ENCODE measurements around the gene GRAMD1B. TPM values are rescaled to one million over a fixed set of nuclear protein-coding genes. Genes with fewer than 3 reads are reported as not detected.

The GRAMD1B gene
- total RNA-seq, 4 donors from 2014 or later, result 31.4 to 152 (median 123) TPM

DNA sequence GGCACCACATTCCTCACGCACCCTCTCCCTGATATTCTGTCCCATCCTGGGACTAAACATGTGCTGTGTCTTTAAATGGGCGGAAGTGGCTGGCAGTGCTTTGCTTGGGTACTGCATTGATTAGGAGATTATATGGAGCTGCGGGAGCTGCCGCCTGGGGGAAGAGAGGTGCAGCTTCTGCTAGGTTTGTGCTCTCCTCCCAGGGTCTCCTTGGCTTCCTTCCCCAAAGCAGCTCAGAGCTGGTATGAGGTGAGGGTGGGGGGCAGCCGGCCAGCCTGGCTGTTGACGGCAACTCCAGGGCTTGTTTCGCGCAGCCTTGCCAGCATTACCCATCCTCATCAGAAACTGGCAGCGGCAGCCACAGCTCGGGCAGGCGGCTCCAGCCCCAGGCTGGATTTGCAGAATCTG, 95.4 kb downstream of the GRAMD1B start:
- no peaks in the 10 kb centered on the region for H3K27me3 ChIP-seq
- H3K4me3 ChIP-seq, result no peak overlapping the region
- H3K36me3 ChIP-seq, result no peaks in the 10 kb centered on the region
- H3K9me3 ChIP-seq, result no peaks in the 10 kb centered on the region
- H3K27ac ChIP-seq, result no peak overlapping the region
- peak in 1 of 3 donors; percentile 6 for DNase-seq
- no peaks in the 10 kb centered on the region for H3K4me1 ChIP-seq
- no peak for TF ChIP-seq POLR2A (IDR thresholded peaks at IDR 0.05)
- TF ChIP-seq, protein P1, sequence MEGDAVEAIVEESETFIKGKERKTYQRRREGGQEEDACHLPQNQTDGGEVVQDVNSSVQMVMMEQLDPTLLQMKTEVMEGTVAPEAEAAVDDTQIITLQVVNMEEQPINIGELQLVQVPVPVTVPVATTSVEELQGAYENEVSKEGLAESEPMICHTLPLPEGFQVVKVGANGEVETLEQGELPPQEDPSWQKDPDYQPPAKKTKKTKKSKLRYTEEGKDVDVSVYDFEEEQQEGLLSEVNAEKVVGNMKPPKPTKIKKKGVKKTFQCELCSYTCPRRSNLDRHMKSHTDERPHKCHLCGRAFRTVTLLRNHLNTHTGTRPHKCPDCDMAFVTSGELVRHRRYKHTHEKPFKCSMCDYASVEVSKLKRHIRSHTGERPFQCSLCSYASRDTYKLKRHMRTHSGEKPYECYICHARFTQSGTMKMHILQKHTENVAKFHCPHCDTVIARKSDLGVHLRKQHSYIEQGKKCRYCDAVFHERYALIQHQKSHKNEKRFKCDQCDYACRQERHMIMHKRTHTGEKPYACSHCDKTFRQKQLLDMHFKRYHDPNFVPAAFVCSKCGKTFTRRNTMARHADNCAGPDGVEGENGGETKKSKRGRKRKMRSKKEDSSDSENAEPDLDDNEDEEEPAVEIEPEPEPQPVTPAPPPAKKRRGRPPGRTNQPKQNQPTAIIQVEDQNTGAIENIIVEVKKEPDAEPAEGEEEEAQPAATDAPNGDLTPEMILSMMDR (IDR thresholded peaks at IDR 0.05), result no peak

DNA sequence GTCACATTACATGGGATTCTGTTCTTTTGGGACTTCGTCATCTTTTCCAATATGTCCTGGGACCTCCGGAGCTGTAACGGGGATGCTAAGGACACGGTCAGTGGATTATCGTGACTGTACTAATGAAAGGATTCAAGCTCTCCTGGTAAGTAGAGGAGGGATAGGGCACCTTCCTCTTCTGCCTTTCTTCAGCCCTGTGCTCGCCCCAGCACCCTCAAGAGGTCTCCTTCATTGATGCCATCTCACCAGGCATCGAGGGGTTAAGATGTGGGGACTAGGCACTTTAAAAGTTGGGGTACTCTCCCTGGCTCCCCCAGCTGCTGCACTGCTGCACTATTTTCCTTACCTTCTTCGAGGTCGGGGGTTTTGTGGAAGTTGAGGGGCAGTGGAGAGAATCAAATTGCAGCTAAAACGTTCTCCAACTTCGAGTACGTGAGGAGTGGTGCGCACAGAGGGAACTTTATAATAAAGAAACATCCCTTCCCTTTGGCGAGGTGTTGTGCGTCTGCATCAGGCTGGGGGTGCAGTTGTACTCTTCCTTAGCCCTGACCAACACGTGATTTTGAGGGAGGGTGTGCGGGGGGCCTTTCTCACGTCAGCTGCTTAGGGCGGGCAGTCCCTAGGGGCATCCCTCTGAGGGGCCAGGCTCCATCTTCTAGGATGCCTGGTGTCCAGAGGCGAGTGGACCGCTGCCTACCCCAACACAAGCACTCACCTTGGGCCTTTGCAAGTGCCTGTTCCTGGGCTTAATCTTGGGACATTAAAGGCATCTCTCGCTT, 96.1 kb downstream of the GRAMD1B start:
- DNase-seq, result peak in 1 of 3 donors; percentile 6
- Histone ChIP-seq H3K9me3 (no peaks in the 10 kb centered on the region), H3K4me3 (no peak overlapping the region), H3K36me3 (no peaks in the 10 kb centered on the region), H3K27ac (no peak overlapping the region), H3K4me1 (no peaks in the 10 kb centered on the region), H3K27me3 (no peaks in the 10 kb centered on the region)
- TF ChIP-seq POLR2A (IDR thresholded peaks at IDR 0.05), result no peak
- TF ChIP-seq, protein P1 (IDR thresholded peaks at IDR 0.05), result no peak

DNA sequence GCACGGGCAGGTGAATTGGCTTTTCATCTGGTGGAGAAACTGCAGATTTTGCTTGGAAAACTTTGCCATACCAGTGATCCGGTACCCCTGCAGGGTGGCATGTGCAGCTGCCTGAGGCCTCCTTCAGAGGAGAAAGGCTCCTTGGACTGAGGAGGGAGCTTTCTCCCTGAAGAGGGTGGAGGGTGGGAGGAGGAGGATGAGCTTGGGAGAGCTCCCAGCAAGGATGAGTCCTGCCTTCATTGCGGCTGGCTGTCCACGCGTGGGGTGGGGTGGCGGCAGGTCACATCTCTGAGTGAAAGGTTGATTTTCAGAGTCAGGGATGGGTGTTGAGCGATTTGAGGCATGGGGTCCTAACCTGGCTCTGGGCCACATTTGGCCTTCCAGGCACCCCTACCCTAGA, 96.8 kb downstream of the GRAMD1B start:
- Histone ChIP-seq H3K36me3 (no peaks in the 10 kb centered on the region), H3K27me3 (no peaks in the 10 kb centered on the region), H3K9me3 (no peaks in the 10 kb centered on the region), H3K4me3 (no peak overlapping the region), H3K4me1 (no peaks in the 10 kb centered on the region), H3K27ac (no peak overlapping the region)
- TF ChIP-seq, protein P1 (IDR thresholded peaks at IDR 0.05), result no peak
- TF ChIP-seq POLR2A (IDR thresholded peaks at IDR 0.05), result no peak
- peak in 1 of 3 donors; percentile 12 for DNase-seq

DNA sequence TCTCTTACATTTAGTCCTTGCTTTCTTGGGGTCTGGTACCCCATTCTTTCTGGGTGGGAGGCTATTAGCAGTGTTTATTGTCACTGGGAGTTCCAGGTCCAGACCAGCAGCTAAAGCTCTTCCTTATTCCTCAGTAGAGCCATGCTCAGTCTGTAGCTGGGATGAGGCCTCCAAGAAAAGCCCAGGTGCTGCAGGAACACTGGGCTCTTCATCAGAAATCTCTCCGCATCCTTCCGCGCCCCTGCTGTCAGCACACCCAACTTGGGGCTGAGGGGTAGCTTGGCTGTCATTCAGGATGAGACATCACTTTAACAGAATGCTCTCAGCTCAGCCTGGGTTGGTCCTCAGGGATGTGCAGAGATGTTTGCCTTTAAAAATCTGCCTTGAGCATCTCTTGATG, 97.5 kb downstream of the GRAMD1B start:
- Histone ChIP-seq H3K4me1 (no peaks in the 10 kb centered on the region), H3K36me3 (no peaks in the 10 kb centered on the region), H3K4me3 (no peak overlapping the region), H3K27me3 (no peaks in the 10 kb centered on the region), H3K27ac (no peak overlapping the region), H3K9me3 (no peaks in the 10 kb centered on the region)
- TF ChIP-seq POLR2A (IDR thresholded peaks at IDR 0.05), result no peak
- TF ChIP-seq, protein P1 (IDR thresholded peaks at IDR 0.05), result no peak
- DNase-seq, result no peak

DNA sequence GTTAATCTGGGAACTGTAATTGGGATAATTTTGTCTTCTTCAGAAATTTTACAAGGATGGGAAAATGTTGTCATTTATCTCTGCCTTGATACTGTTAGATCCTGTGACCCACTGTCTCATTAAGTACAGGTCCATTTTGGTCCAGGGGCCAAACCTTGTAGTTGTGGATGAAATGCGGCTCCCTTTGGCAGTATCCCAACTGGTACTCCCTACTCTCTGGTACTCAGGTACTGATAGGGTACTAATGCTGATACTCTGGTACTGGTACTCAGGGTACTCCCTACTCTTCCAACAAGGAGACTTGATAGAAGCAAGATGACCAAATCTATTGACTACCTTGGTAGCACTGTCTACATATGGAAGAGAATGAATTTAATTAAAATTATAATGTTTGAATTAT, 97.9 kb downstream of the GRAMD1B start:
- no peaks in the 10 kb centered on the region for H3K36me3 ChIP-seq
- H3K4me3 ChIP-seq, result no peak overlapping the region
- no peaks in the 10 kb centered on the region for H3K27me3 ChIP-seq
- H3K27ac ChIP-seq, result no peak overlapping the region
- TF ChIP-seq, protein P1 (IDR thresholded peaks at IDR 0.05), result no peak
- no peak for DNase-seq
- no peaks in the 10 kb centered on the region for H3K4me1 ChIP-seq
- no peaks in the 10 kb centered on the region for H3K9me3 ChIP-seq
